ENCODE results near the gene DYNC2H1.

DYNC2H1 gene

GRCh38 chr11:103085758-103086365 is 23.4 kb upstream of the DYNC2H1 start:
- H3K27me3 ChIP-seq (ENCODE audit: control insufficient read depth in 1 of 2, insufficient read depth in 2 of 2, low read length in 2 of 2), result no peaks in the 10 kb centered on the region
- no peak overlapping the region for H3K27ac ChIP-seq (ENCODE audit: low read depth, low read length)
- no peak overlapping the region for H3K4me3 ChIP-seq (ENCODE audit: low read depth in 1 of 2, low read length in 2 of 2)
- no peak overlapping the region for H3K9ac ChIP-seq (ENCODE audit: low read depth in 1 of 2, low read length in 2 of 2)
- H3K4me1 ChIP-seq (ENCODE audit: control insufficient read depth in 1 of 2, insufficient read depth in 2 of 2, low read length in 2 of 2), result peaks cover 8 to 15% of the 10 kb centered on the region in 2 donors
- peaks cover 3 to 6% of the 10 kb centered on the region in 2 donors for H3K36me3 ChIP-seq (ENCODE audit: control insufficient read depth in 1 of 2, insufficient read depth in 2 of 2, low read length in 2 of 2)
- H3K9me3 ChIP-seq (ENCODE audit: control insufficient read depth in 1 of 2, low read length in 2 of 2), result no peaks in the 10 kb centered on the region

DNA sequence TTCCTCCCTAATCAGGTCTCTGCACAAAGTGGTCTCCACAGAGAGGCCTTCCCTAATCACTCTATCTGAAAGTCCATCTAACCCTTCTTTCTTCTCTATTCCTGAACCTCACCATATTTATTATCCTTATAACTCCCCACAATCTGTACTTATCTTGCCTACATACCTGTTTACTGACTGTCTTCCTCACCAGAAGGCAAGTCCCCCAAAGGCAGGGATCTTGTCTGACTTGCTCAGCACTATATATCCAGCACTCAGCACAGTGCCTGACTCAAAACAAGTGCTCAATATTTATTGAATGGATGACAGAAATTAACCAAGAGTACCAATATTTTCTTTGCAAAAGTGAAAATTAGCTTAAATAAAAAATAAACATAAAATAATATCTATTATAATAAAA is 22.8 kb upstream of the DYNC2H1 start:
- Histone ChIP-seq H3K36me3 (ENCODE audit: control insufficient read depth in 1 of 2, insufficient read depth in 2 of 2, low read length in 2 of 2) (peaks cover 3 to 6% of the 10 kb centered on the region in 2 donors), H3K4me3 (ENCODE audit: low read depth in 1 of 2, low read length in 2 of 2) (no peak overlapping the region), H3K9me3 (ENCODE audit: control insufficient read depth in 1 of 2, low read length in 2 of 2) (no peaks in the 10 kb centered on the region), H3K4me1 (ENCODE audit: control insufficient read depth in 1 of 2, insufficient read depth in 2 of 2, low read length in 2 of 2) (peaks cover 11 to 19% of the 10 kb centered on the region in 2 donors), H3K27me3 (ENCODE audit: control insufficient read depth in 1 of 2, insufficient read depth in 2 of 2, low read length in 2 of 2) (no peaks in the 10 kb centered on the region), H3K27ac (ENCODE audit: low read depth, low read length) (no peak overlapping the region), H3K9ac (ENCODE audit: low read depth in 1 of 2, low read length in 2 of 2) (no peak overlapping the region)

- Histone ChIP-seq H3K9ac (ENCODE audit: low read depth in 1 of 2, low read length in 2 of 2) (peak overlapping the region; percentile 56 to 96), H3K9me3 (ENCODE audit: control insufficient read depth in 1 of 2, low read length in 2 of 2) (no peaks in the 10 kb centered on the region), H3K4me3 (ENCODE audit: low read depth in 1 of 2, low read length in 2 of 2) (peak overlapping the region; percentile 83 to 90), H3K27ac (ENCODE audit: low read depth, low read length) (peak overlapping the region; percentile 82), H3K4me1 (ENCODE audit: control insufficient read depth in 1 of 2, insufficient read depth in 2 of 2, low read length in 2 of 2) (peaks cover 11 to 20% of the 10 kb centered on the region in 2 donors), H3K27me3 (ENCODE audit: control insufficient read depth in 1 of 2, insufficient read depth in 2 of 2, low read length in 2 of 2) (peaks cover 0 to 3% of the 10 kb centered on the region in 2 donors), H3K36me3 (ENCODE audit: control insufficient read depth in 1 of 2, insufficient read depth in 2 of 2, low read length in 2 of 2) (no peaks in the 10 kb centered on the region)
Measured at GRCh38 chr11:103091064-103091800, 18.0 kb upstream of the DYNC2H1 start.

DNA sequence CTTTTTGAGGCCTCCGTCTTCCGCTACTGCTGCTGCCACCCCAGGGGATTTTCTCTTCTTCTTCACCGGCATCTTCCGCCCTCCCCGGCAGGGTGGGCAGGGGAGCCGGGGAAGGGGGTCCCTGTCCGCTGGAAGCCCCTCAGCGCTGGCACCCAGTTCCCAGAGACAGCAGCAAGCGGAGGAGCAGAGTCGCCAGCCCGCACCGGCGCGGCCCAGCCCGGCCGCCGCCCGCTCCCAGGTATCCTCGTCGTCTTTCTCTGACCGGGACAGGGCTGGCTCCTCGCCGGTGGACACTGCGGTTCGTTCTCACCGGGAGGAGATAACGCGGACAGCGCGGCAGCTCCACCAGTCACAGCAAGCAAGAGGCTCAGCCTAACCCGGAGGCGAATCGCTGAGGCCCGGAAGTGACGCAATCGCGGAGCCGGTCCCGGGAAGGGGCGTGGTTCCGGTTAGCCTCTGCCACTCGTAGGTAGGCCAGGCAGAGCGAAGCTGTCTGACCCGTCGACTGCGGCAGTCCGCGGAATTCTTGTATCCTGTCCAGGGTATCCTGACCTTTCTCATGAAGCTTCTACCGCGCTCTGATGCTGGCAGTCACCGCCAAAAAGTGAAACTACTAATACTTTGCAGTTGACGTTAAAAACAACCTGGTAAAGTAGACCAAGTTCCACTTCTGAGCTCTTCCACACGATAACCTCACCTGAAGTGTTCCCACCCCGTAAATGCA is 17.3 kb upstream of the DYNC2H1 start, which contains the start of gene DCUN1D5:
DCUN1D5 (minus strand) TSS at position 360 of the 724 bp plus-strand sequence; CDS start at position 72, 288 bp downstream.
- Histone ChIP-seq H3K4me1 (ENCODE audit: control insufficient read depth in 1 of 2, insufficient read depth in 2 of 2, low read length in 2 of 2) (peaks cover 11 to 17% of the 10 kb centered on the region in 2 donors), H3K9me3 (ENCODE audit: control insufficient read depth in 1 of 2, low read length in 2 of 2) (no peaks in the 10 kb centered on the region), H3K27me3 (ENCODE audit: control insufficient read depth in 1 of 2, insufficient read depth in 2 of 2, low read length in 2 of 2) (peaks cover 0 to 4% of the 10 kb centered on the region in 2 donors), H3K27ac (ENCODE audit: low read depth, low read length) (peak within 1 kb of the TSS; percentile 82), H3K9ac (ENCODE audit: low read depth in 1 of 2, low read length in 2 of 2) (peak within 1 kb of the TSS; percentile 56 to 96), H3K4me3 (ENCODE audit: low read depth in 1 of 2, low read length in 2 of 2) (peak within 1 kb of the TSS; percentile 83 to 90), H3K36me3 (ENCODE audit: control insufficient read depth in 1 of 2, insufficient read depth in 2 of 2, low read length in 2 of 2) (no peaks in the 10 kb centered on the region)

GRCh38 chr11:103097279-103097678 is 11.9 kb upstream of the DYNC2H1 start:
- Histone ChIP-seq H3K4me3 (ENCODE audit: low read depth in 1 of 2, low read length in 2 of 2) (no peak overlapping the region), H3K4me1 (ENCODE audit: control insufficient read depth in 1 of 2, insufficient read depth in 2 of 2, low read length in 2 of 2) (peaks cover 0 to 7% of the 10 kb centered on the region in 2 donors), H3K27ac (ENCODE audit: low read depth, low read length) (no peak overlapping the region), H3K27me3 (ENCODE audit: control insufficient read depth in 1 of 2, insufficient read depth in 2 of 2, low read length in 2 of 2) (peaks cover 0 to 4% of the 10 kb centered on the region in 2 donors), H3K36me3 (ENCODE audit: control insufficient read depth in 1 of 2, insufficient read depth in 2 of 2, low read length in 2 of 2) (no peaks in the 10 kb centered on the region), H3K9ac (ENCODE audit: low read depth in 1 of 2, low read length in 2 of 2) (no peak overlapping the region), H3K9me3 (ENCODE audit: control insufficient read depth in 1 of 2, low read length in 2 of 2) (no peaks in the 10 kb centered on the region)

- Histone ChIP-seq H3K4me1 (ENCODE audit: control insufficient read depth in 1 of 2, insufficient read depth in 2 of 2, low read length in 2 of 2) (no peaks in the 10 kb centered on the region), H3K9ac (ENCODE audit: low read depth in 1 of 2, low read length in 2 of 2) (peak overlapping the region; percentile 42 to 56), H3K36me3 (ENCODE audit: control insufficient read depth in 1 of 2, insufficient read depth in 2 of 2, low read length in 2 of 2) (no peaks in the 10 kb centered on the region), H3K27ac (ENCODE audit: low read depth, low read length) (no peak overlapping the region), H3K4me3 (ENCODE audit: low read depth in 1 of 2, low read length in 2 of 2) (peak overlapping the region; percentile 83 to 85), H3K27me3 (ENCODE audit: control insufficient read depth in 1 of 2, insufficient read depth in 2 of 2, low read length in 2 of 2) (no peaks in the 10 kb centered on the region), H3K9me3 (ENCODE audit: control insufficient read depth in 1 of 2, low read length in 2 of 2) (no peaks in the 10 kb centered on the region)
Measured at GRCh38 chr11:103109818-103110388, 677 bp downstream of the DYNC2H1 start.

DNA sequence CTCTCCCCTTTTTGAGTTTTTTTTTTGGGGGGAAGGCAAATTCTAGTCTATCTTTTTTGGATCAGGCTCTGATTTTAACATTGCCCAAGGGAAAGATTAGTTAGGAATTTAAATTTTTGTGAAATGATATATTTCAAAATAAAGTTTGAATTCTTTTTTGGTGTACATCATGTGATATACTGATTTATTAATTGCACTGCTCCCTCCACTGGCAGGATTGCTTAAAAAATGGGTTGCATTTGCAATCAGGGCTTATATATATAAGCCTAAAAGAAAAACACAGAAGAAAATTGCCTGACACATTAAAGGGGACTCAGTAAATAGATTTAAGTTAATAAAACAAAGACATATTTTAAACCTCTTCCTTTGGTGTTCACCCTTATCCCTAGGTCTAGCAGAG is 1.2 kb downstream of the DYNC2H1 start:
- H3K36me3 ChIP-seq (ENCODE audit: control insufficient read depth in 1 of 2, insufficient read depth in 2 of 2, low read length in 2 of 2), result no peaks in the 10 kb centered on the region
- H3K9me3 ChIP-seq (ENCODE audit: control insufficient read depth in 1 of 2, low read length in 2 of 2), result no peaks in the 10 kb centered on the region
- H3K27ac ChIP-seq (ENCODE audit: low read depth, low read length), result no peak overlapping the region
- H3K27me3 ChIP-seq (ENCODE audit: control insufficient read depth in 1 of 2, insufficient read depth in 2 of 2, low read length in 2 of 2), result no peaks in the 10 kb centered on the region
- H3K4me1 ChIP-seq (ENCODE audit: control insufficient read depth in 1 of 2, insufficient read depth in 2 of 2, low read length in 2 of 2), result no peaks in the 10 kb centered on the region
- H3K4me3 ChIP-seq (ENCODE audit: low read depth in 1 of 2, low read length in 2 of 2), result peak overlapping the region in 1 of 2 donors; percentile 85
- no peak overlapping the region for H3K9ac ChIP-seq (ENCODE audit: low read depth in 1 of 2, low read length in 2 of 2)

DNA sequence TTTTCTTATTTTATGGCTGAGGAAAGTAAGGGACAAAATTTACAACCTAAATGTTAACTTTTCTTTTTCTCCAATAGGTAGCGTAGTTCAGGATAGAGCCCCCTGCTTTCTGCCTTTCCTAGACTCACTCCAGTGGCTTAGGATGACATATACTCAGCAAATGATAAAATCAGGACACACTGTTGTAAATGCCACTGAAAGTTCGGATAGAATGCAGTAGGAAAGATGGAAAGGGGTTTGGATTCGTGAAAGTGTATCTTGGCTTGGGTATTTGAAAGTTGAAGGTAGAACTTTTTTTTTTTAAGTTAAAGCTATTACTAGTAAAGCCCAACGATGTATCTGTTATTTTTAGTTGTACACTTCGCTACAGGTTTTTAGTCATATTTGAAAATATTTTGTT is 2.2 kb downstream of the DYNC2H1 start:
- Histone ChIP-seq H3K4me3 (ENCODE audit: low read depth in 1 of 2, low read length in 2 of 2) (no peak overlapping the region), H3K9ac (ENCODE audit: low read depth in 1 of 2, low read length in 2 of 2) (no peak overlapping the region), H3K4me1 (ENCODE audit: control insufficient read depth in 1 of 2, insufficient read depth in 2 of 2, low read length in 2 of 2) (no peaks in the 10 kb centered on the region), H3K27ac (ENCODE audit: low read depth, low read length) (no peak overlapping the region), H3K27me3 (ENCODE audit: control insufficient read depth in 1 of 2, insufficient read depth in 2 of 2, low read length in 2 of 2) (no peaks in the 10 kb centered on the region), H3K9me3 (ENCODE audit: control insufficient read depth in 1 of 2, low read length in 2 of 2) (no peaks in the 10 kb centered on the region), H3K36me3 (ENCODE audit: control insufficient read depth in 1 of 2, insufficient read depth in 2 of 2, low read length in 2 of 2) (no peaks in the 10 kb centered on the region)

DNA sequence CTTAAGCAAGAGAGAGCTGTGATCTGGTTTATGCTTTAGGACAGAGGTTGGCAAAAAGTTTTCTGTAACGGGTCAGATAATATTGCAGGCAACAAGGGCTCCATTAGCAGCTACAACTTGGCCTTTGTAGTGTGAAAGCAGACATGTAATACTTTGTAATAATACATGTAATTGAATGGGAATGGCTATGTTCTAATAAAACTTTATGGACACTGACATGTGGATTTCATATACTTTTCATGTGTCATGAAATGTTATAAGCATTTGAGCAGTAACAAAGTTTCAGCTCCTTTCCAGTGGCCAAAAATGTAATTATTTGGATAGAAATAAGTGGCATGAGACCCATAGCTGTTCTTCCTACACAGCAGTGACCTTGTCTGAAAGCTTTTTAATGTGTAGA is 3.1 kb downstream of the DYNC2H1 start:
- Histone ChIP-seq H3K9me3 (ENCODE audit: control insufficient read depth in 1 of 2, low read length in 2 of 2) (no peaks in the 10 kb centered on the region), H3K36me3 (ENCODE audit: control insufficient read depth in 1 of 2, insufficient read depth in 2 of 2, low read length in 2 of 2) (no peaks in the 10 kb centered on the region), H3K4me1 (ENCODE audit: control insufficient read depth in 1 of 2, insufficient read depth in 2 of 2, low read length in 2 of 2) (no peaks in the 10 kb centered on the region), H3K9ac (ENCODE audit: low read depth in 1 of 2, low read length in 2 of 2) (no peak overlapping the region), H3K27me3 (ENCODE audit: control insufficient read depth in 1 of 2, insufficient read depth in 2 of 2, low read length in 2 of 2) (no peaks in the 10 kb centered on the region), H3K27ac (ENCODE audit: low read depth, low read length) (no peak overlapping the region), H3K4me3 (ENCODE audit: low read depth in 1 of 2, low read length in 2 of 2) (no peak overlapping the region)

GRCh38 chr11:103114836-103115235 is 5.6 kb downstream of the DYNC2H1 start:
- Histone ChIP-seq H3K9me3 (ENCODE audit: control insufficient read depth in 1 of 2, low read length in 2 of 2) (no peaks in the 10 kb centered on the region), H3K4me3 (ENCODE audit: low read depth in 1 of 2, low read length in 2 of 2) (no peak overlapping the region), H3K36me3 (ENCODE audit: control insufficient read depth in 1 of 2, insufficient read depth in 2 of 2, low read length in 2 of 2) (no peaks in the 10 kb centered on the region), H3K27me3 (ENCODE audit: control insufficient read depth in 1 of 2, insufficient read depth in 2 of 2, low read length in 2 of 2) (no peaks in the 10 kb centered on the region), H3K27ac (ENCODE audit: low read depth, low read length) (no peak overlapping the region), H3K9ac (ENCODE audit: low read depth in 1 of 2, low read length in 2 of 2) (no peak overlapping the region), H3K4me1 (ENCODE audit: control insufficient read depth in 1 of 2, insufficient read depth in 2 of 2, low read length in 2 of 2) (no peaks in the 10 kb centered on the region)

Data from duodenal mucosa (tissue), 2 donors.